ENCODE data around the gene CCL2.

Gene CCL2

DNA sequence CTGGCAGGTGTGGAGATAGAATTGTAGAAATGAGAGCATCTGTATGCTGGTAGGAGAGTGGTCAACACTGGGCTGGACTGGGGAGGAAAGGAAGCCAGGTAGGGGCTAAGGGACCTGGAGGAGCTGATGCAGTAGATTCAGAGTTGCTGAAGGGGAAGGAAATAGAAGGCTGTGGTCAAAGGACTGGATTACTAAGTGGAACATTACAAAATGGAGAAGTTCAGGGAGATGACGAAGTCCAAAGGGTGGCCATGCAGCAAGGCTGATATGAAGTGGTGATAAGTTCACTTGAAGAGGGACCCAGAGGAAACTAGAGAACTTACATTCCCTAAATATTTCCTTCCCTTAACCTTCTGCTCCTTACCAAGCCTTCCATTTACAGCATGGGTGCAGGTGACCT is 8.6 kb upstream of the CCL2 start:
- TF ChIP-seq GABPA (IDR thresholded peaks at IDR 0.05; ENCODE audit: low read depth), result no peak
- peak; percentile 50 for TF ChIP-seq POLR2AphosphoS5 (IDR thresholded peaks at IDR 0.05; ENCODE audit: low read depth)
- TF ChIP-seq SPI1 (IDR thresholded peaks at IDR 0.05; ENCODE audit: borderline replicate concordance, low read depth), result peak; percentile 55; the same call in 1 of the 2 replicates
- TF ChIP-seq, protein P1, sequence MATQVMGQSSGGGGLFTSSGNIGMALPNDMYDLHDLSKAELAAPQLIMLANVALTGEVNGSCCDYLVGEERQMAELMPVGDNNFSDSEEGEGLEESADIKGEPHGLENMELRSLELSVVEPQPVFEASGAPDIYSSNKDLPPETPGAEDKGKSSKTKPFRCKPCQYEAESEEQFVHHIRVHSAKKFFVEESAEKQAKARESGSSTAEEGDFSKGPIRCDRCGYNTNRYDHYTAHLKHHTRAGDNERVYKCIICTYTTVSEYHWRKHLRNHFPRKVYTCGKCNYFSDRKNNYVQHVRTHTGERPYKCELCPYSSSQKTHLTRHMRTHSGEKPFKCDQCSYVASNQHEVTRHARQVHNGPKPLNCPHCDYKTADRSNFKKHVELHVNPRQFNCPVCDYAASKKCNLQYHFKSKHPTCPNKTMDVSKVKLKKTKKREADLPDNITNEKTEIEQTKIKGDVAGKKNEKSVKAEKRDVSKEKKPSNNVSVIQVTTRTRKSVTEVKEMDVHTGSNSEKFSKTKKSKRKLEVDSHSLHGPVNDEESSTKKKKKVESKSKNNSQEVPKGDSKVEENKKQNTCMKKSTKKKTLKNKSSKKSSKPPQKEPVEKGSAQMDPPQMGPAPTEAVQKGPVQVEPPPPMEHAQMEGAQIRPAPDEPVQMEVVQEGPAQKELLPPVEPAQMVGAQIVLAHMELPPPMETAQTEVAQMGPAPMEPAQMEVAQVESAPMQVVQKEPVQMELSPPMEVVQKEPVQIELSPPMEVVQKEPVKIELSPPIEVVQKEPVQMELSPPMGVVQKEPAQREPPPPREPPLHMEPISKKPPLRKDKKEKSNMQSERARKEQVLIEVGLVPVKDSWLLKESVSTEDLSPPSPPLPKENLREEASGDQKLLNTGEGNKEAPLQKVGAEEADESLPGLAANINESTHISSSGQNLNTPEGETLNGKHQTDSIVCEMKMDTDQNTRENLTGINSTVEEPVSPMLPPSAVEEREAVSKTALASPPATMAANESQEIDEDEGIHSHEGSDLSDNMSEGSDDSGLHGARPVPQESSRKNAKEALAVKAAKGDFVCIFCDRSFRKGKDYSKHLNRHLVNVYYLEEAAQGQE (IDR thresholded peaks at IDR 0.05; ENCODE audit: insufficient replicate concordance, low read depth), result no peak
- TF ChIP-seq, protein P2, sequence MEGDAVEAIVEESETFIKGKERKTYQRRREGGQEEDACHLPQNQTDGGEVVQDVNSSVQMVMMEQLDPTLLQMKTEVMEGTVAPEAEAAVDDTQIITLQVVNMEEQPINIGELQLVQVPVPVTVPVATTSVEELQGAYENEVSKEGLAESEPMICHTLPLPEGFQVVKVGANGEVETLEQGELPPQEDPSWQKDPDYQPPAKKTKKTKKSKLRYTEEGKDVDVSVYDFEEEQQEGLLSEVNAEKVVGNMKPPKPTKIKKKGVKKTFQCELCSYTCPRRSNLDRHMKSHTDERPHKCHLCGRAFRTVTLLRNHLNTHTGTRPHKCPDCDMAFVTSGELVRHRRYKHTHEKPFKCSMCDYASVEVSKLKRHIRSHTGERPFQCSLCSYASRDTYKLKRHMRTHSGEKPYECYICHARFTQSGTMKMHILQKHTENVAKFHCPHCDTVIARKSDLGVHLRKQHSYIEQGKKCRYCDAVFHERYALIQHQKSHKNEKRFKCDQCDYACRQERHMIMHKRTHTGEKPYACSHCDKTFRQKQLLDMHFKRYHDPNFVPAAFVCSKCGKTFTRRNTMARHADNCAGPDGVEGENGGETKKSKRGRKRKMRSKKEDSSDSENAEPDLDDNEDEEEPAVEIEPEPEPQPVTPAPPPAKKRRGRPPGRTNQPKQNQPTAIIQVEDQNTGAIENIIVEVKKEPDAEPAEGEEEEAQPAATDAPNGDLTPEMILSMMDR (IDR thresholded peaks at IDR 0.05; ENCODE audit: insufficient read depth, low read length), result no peak
- peak in 1 of 2 experiments; percentile 85 for DNase-seq (ENCODE audit: low read depth in 1 of 2, low spot score in 1 of 2)
- Histone ChIP-seq H3K4me3 (replicated peaks; ENCODE audit: insufficient read depth, low read length) (no peak overlapping the region), H3K27ac (replicated peaks) (peak overlapping the region; percentile 84), H3K27me3 (ENCODE audit: insufficient read depth, poor library complexity, severe bottlenecking) (no peaks in the 10 kb centered on the region)

GRCh38 chr17:34246881-34247280 is 8.2 kb upstream of the CCL2 start:
- no peak for DNase-seq (ENCODE audit: low read depth in 1 of 2, low spot score in 1 of 2)
- TF ChIP-seq, protein P1 (IDR thresholded peaks at IDR 0.05; ENCODE audit: insufficient replicate concordance, low read depth), result no peak
- TF ChIP-seq GABPA (IDR thresholded peaks at IDR 0.05; ENCODE audit: low read depth) (no peak), SPI1 (IDR thresholded peaks at IDR 0.05; ENCODE audit: borderline replicate concordance, low read depth) (no peak), POLR2AphosphoS5 (IDR thresholded peaks at IDR 0.05; ENCODE audit: low read depth) (no peak)
- TF ChIP-seq, protein P2 (IDR thresholded peaks at IDR 0.05; ENCODE audit: insufficient read depth, low read length), result no peak
- peak overlapping the region; percentile 84 for H3K27ac ChIP-seq (replicated peaks)
- H3K27me3 ChIP-seq (ENCODE audit: insufficient read depth, poor library complexity, severe bottlenecking), result no peaks in the 10 kb centered on the region
- no peak overlapping the region for H3K4me3 ChIP-seq (replicated peaks; ENCODE audit: insufficient read depth, low read length)

DNA sequence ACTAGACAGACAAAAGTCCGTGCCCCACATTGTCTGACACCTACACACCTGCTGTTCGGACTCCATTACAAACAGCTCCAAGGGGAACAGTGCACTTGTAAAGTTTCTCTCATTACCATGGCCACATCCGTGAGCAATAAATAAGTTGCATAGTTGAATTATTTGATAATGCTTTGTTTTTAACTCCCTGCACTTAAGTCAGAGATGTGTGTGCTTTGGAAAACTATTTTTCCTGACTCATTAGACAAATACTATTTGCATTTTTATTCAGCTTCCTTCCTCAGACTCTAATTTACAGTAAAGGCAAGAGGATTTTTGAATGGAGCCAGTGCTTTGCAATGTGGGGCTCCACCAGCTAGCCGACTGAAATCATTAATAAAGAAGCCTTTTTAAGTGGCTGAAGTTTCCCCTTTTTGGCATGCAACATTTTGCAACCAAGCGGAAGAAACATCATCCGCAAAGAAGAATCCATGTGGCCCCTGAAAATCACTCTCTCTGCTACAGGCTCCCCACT is 6.5 kb upstream of the CCL2 start:
- Histone ChIP-seq H3K27ac (replicated peaks) (peak overlapping the region; percentile 84), H3K27me3 (ENCODE audit: insufficient read depth, poor library complexity, severe bottlenecking) (no peaks in the 10 kb centered on the region), H3K4me3 (replicated peaks; ENCODE audit: insufficient read depth, low read length) (no peak overlapping the region)
- TF ChIP-seq GABPA (IDR thresholded peaks at IDR 0.05; ENCODE audit: low read depth) (no peak), POLR2AphosphoS5 (IDR thresholded peaks at IDR 0.05; ENCODE audit: low read depth) (no peak), SPI1 (IDR thresholded peaks at IDR 0.05; ENCODE audit: borderline replicate concordance, low read depth) (no peak)
- TF ChIP-seq, protein P2 (IDR thresholded peaks at IDR 0.05; ENCODE audit: insufficient read depth, low read length), result no peak
- TF ChIP-seq, protein P1 (IDR thresholded peaks at IDR 0.05; ENCODE audit: insufficient replicate concordance, low read depth), result no peak
- peak in 1 of 2 experiments; percentile 83 for DNase-seq (ENCODE audit: low read depth in 1 of 2, low spot score in 1 of 2)
